ENCODE data around the gene ITPR1.

Gene ITPR1

GRCh38 chr3:4809922-4810321, 316.8 kb downstream of the ITPR1 start:
- 88% methylated on average over 3 of the region's 3 CpGs for WGBS
- no peak overlapping the region for H3K4me2 ChIP-seq (ENCODE audit: low read length, poor library complexity, severe bottlenecking)

GRCh38 chr3:4812591-4812990, 319.4 kb downstream of the ITPR1 start:
- 78% methylated on average over 5 of the region's 5 CpGs for WGBS
- Histone ChIP-seq H3K9ac (ENCODE audit: low read length) (no peak overlapping the region), H3K27ac (ENCODE audit: low read length, poor library complexity, severe bottlenecking) (no peak overlapping the region), H2BK12ac (ENCODE audit: low read length in 2 of 2) (no peak overlapping the region), H3K4me1 (ENCODE audit: control insufficient read depth, insufficient read depth, low read depth, low read length) (peaks cover 9% of the 10 kb centered on the region), H3K4me3 (ENCODE audit: insufficient read depth in 1 of 2, low read depth in 1 of 2, low read length in 2 of 2) (no peak overlapping the region), H3K4ac (ENCODE audit: low read depth in 1 of 2, low read length in 2 of 2) (no peak overlapping the region), H2AK5ac (ENCODE audit: low read length, severe bottlenecking) (no peak overlapping the region), H4K8ac (ENCODE audit: low read length) (no peak overlapping the region), H4K91ac (ENCODE audit: low read length) (no peak overlapping the region), H3K79me1 (replicated peaks; ENCODE audit: low read length, poor library complexity, severe bottlenecking) (no peaks in the 10 kb centered on the region), H3K4me2 (ENCODE audit: low read length, poor library complexity, severe bottlenecking) (no peak overlapping the region), H3K23ac (ENCODE audit: low read length in 2 of 2) (no peak overlapping the region), H3K36me3 (ENCODE audit: control insufficient read depth in 1 of 2, insufficient read depth in 2 of 2, low read depth in 1 of 2, low read length in 2 of 2) (no peaks in the 10 kb centered on the region), H3K9me3 (ENCODE audit: control insufficient read depth, low read length) (peaks cover 16% of the 10 kb centered on the region), H2AFZ (ENCODE audit: low read depth, low read length) (no peak overlapping the region), H3K14ac (ENCODE audit: low read length in 2 of 2) (no peak overlapping the region), H2BK5ac (ENCODE audit: low read depth, low read length, poor library complexity, severe bottlenecking) (no peak overlapping the region), H3K18ac (ENCODE audit: low read depth in 1 of 2, low read length in 2 of 2) (no peak overlapping the region), H2BK120ac (ENCODE audit: low read depth, low read length) (no peak overlapping the region), H2BK15ac (ENCODE audit: low read depth, poor library complexity, severe bottlenecking) (no peak overlapping the region), H3K27me3 (ENCODE audit: control insufficient read depth in 1 of 2, insufficient read depth in 1 of 2, low read length in 2 of 2) (no peaks in the 10 kb centered on the region)
- no peak for DNase-seq

More at GRCh38 chr3:4809922-4810321, 316.8 kb downstream of the ITPR1 start:
- Histone ChIP-seq H2AK5ac (ENCODE audit: low read length, severe bottlenecking) (no peak overlapping the region), H2BK12ac (ENCODE audit: low read length in 2 of 2) (no peak overlapping the region), H3K9ac (ENCODE audit: low read length) (no peak overlapping the region), H3K79me1 (replicated peaks; ENCODE audit: low read length, poor library complexity, severe bottlenecking) (no peaks in the 10 kb centered on the region), H3K27ac (ENCODE audit: low read length, poor library complexity, severe bottlenecking) (no peak overlapping the region), H3K4ac (ENCODE audit: low read depth in 1 of 2, low read length in 2 of 2) (no peak overlapping the region), H2AFZ (ENCODE audit: low read depth, low read length) (no peak overlapping the region), H3K4me1 (ENCODE audit: control insufficient read depth, insufficient read depth, low read depth, low read length) (peaks cover 7% of the 10 kb centered on the region), H3K14ac (ENCODE audit: low read length in 2 of 2) (no peak overlapping the region), H3K23ac (ENCODE audit: low read length in 2 of 2) (no peak overlapping the region), H3K18ac (ENCODE audit: low read depth in 1 of 2, low read length in 2 of 2) (no peak overlapping the region), H3K27me3 (ENCODE audit: control insufficient read depth in 1 of 2, insufficient read depth in 1 of 2, low read length in 2 of 2) (no peaks in the 10 kb centered on the region), H3K9me3 (ENCODE audit: control insufficient read depth, low read length) (no peaks in the 10 kb centered on the region), H4K8ac (ENCODE audit: low read length) (no peak overlapping the region), H3K36me3 (ENCODE audit: control insufficient read depth in 1 of 2, insufficient read depth in 2 of 2, low read depth in 1 of 2, low read length in 2 of 2) (no peaks in the 10 kb centered on the region), H2BK120ac (ENCODE audit: low read depth, low read length) (no peak overlapping the region), H4K91ac (ENCODE audit: low read length) (no peak overlapping the region), H3K4me3 (ENCODE audit: insufficient read depth in 1 of 2, low read depth in 1 of 2, low read length in 2 of 2) (no peak overlapping the region), H2BK5ac (ENCODE audit: low read depth, low read length, poor library complexity, severe bottlenecking) (no peak overlapping the region), H2BK15ac (ENCODE audit: low read depth, poor library complexity, severe bottlenecking) (no peak overlapping the region)
- no peak for DNase-seq

GRCh38 chr3:4813909-4814304, 320.8 kb downstream of the ITPR1 start:
- peak overlapping the region; percentile 49 for H4K91ac ChIP-seq (ENCODE audit: low read length)

GRCh38 chr3:4814305-4814903, 321.3 kb downstream of the ITPR1 start:
- H3K4me1 ChIP-seq (ENCODE audit: control insufficient read depth, insufficient read depth, low read depth, low read length): peaks cover 9% of the 10 kb centered on the region
- peak overlapping the region; percentile 81 for H2BK120ac ChIP-seq (ENCODE audit: low read depth, low read length)
- no peak overlapping the region for H3K23ac ChIP-seq (ENCODE audit: low read length in 2 of 2)
- H2BK12ac ChIP-seq (ENCODE audit: low read length in 2 of 2): no peak overlapping the region
- no peak overlapping the region for H2AK5ac ChIP-seq (ENCODE audit: low read length, severe bottlenecking)
- no peaks in the 10 kb centered on the region for H3K79me1 ChIP-seq (replicated peaks; ENCODE audit: low read length, poor library complexity, severe bottlenecking)
- H2BK5ac ChIP-seq (ENCODE audit: low read depth, low read length, poor library complexity, severe bottlenecking): no peak overlapping the region
- H3K4me3 ChIP-seq (ENCODE audit: insufficient read depth in 1 of 2, low read depth in 1 of 2, low read length in 2 of 2): no peak overlapping the region
- no peak overlapping the region for H2BK15ac ChIP-seq (ENCODE audit: low read depth, poor library complexity, severe bottlenecking)
- peak; percentile 85 for DNase-seq
- H3K4ac ChIP-seq (ENCODE audit: low read depth in 1 of 2, low read length in 2 of 2): peak overlapping the region; percentile 36 to 59
- peak overlapping the region; percentile 45 for H3K4me2 ChIP-seq (ENCODE audit: low read length, poor library complexity, severe bottlenecking)
- peak overlapping the region in 1 of 2 experiments; percentile 10 for H3K18ac ChIP-seq (ENCODE audit: low read depth in 1 of 2, low read length in 2 of 2)
- H2AFZ ChIP-seq (ENCODE audit: low read depth, low read length): no peak overlapping the region
- 56% methylated on average over 20 of the region's 20 CpGs for WGBS
- peak overlapping the region; percentile 22 for H3K9ac ChIP-seq (ENCODE audit: low read length)
- H3K9me3 ChIP-seq (ENCODE audit: control insufficient read depth, low read length): peaks cover 27% of the 10 kb centered on the region
- no peaks in the 10 kb centered on the region for H3K27me3 ChIP-seq (ENCODE audit: control insufficient read depth in 1 of 2, insufficient read depth in 1 of 2, low read length in 2 of 2)
- H3K14ac ChIP-seq (ENCODE audit: low read length in 2 of 2): no peak overlapping the region
- H4K91ac ChIP-seq (ENCODE audit: low read length): peak overlapping the region; percentile 52
- no peak overlapping the region for H3K27ac ChIP-seq (ENCODE audit: low read length, poor library complexity, severe bottlenecking)
- peak overlapping the region; percentile 76 for H4K8ac ChIP-seq (ENCODE audit: low read length)
- peaks cover 0 to 9% of the 10 kb centered on the region in 2 experiments for H3K36me3 ChIP-seq (ENCODE audit: control insufficient read depth in 1 of 2, insufficient read depth in 2 of 2, low read depth in 1 of 2, low read length in 2 of 2)

More at GRCh38 chr3:4813909-4814304, 320.8 kb downstream of the ITPR1 start:
- Histone ChIP-seq H3K4me1 (ENCODE audit: control insufficient read depth, insufficient read depth, low read depth, low read length) (peaks cover 9% of the 10 kb centered on the region), H3K4ac (ENCODE audit: low read depth in 1 of 2, low read length in 2 of 2) (peak overlapping the region in 1 of 2 experiments; percentile 72), H2BK15ac (ENCODE audit: low read depth, poor library complexity, severe bottlenecking) (no peak overlapping the region), H2AFZ (ENCODE audit: low read depth, low read length) (no peak overlapping the region), H2BK12ac (ENCODE audit: low read length in 2 of 2) (peak overlapping the region; percentile 57 to 70), H4K8ac (ENCODE audit: low read length) (peak overlapping the region; percentile 71), H3K14ac (ENCODE audit: low read length in 2 of 2) (no peak overlapping the region), H3K9ac (ENCODE audit: low read length) (no peak overlapping the region), H2BK5ac (ENCODE audit: low read depth, low read length, poor library complexity, severe bottlenecking) (no peak overlapping the region), H3K27ac (ENCODE audit: low read length, poor library complexity, severe bottlenecking) (no peak overlapping the region), H3K27me3 (ENCODE audit: control insufficient read depth in 1 of 2, insufficient read depth in 1 of 2, low read length in 2 of 2) (no peaks in the 10 kb centered on the region), H2AK5ac (ENCODE audit: low read length, severe bottlenecking) (peak overlapping the region; percentile 47), H3K23ac (ENCODE audit: low read length in 2 of 2) (no peak overlapping the region), H3K18ac (ENCODE audit: low read depth in 1 of 2, low read length in 2 of 2) (peak overlapping the region in 1 of 2 experiments; percentile 68), H2BK120ac (ENCODE audit: low read depth, low read length) (no peak overlapping the region), H3K9me3 (ENCODE audit: control insufficient read depth, low read length) (peaks cover 27% of the 10 kb centered on the region), H3K36me3 (ENCODE audit: control insufficient read depth in 1 of 2, insufficient read depth in 2 of 2, low read depth in 1 of 2, low read length in 2 of 2) (peaks cover 0 to 9% of the 10 kb centered on the region in 2 experiments), H3K4me2 (ENCODE audit: low read length, poor library complexity, severe bottlenecking) (no peak overlapping the region), H3K79me1 (replicated peaks; ENCODE audit: low read length, poor library complexity, severe bottlenecking) (no peaks in the 10 kb centered on the region), H3K4me3 (ENCODE audit: insufficient read depth in 1 of 2, low read depth in 1 of 2, low read length in 2 of 2) (no peak overlapping the region)
- 76% methylated on average over 6 of the region's 6 CpGs for WGBS
- peak; percentile 80 for DNase-seq

Measured in mesenchymal stem cell (in vitro differentiated cells and primary cell).